ENCODE data around the gene ABCB11. TPM values are rescaled to one million over a fixed set of nuclear protein-coding genes. Genes with fewer than 3 reads are reported as not detected.

ABCB11 gene
- total and polyA plus RNA-seq, 9 of the 15 experiments (the other 6 are each of a cell fraction or from before 2014, with no cell fraction given): 0.04 to 0.51 (median 0.10) TPM; not detected in 1

GRCh38 chr2:169031202-169031601 lies at the start of gene ABCB11 (continued):
- TF ChIP-seq PRDM10 (IDR thresholded peaks at IDR 0.05; ENCODE audit: partially characterized antibody) (no peak), STAT5A (IDR thresholded peaks at IDR 0.05; ENCODE audit: borderline replicate concordance, low read length) (no peak), SMARCE1 (IDR thresholded peaks at IDR 0.05) (no peak), CBX1 (IDR thresholded peaks at IDR 0.05; ENCODE audit: low read depth) (no peak), ZNF695 (CRISPR knock-in tag; IDR thresholded peaks at IDR 0.05) (no peak)

- Histone ChIP-seq H3K4me2 (ENCODE audit: insufficient read depth, low read length) (no peak overlapping the region), H3K9me1 (ENCODE audit: control insufficient read depth, insufficient read depth, low read length) (no peaks in the 10 kb centered on the region), H3K4me1 (replicated peaks in 1 of 2; ENCODE audit: control insufficient read depth in 2 of 2, insufficient read depth in 2 of 2, low read length in 2 of 2) (peaks cover 0 to 14% of the 10 kb centered on the region in 2 experiments; a peak in 4 of 5 replicates), H3K36me3 (ENCODE audit: control insufficient read depth, insufficient read depth, low read length) (no peaks in the 10 kb centered on the region), H2AFZ (ENCODE audit: low read depth, low read length) (no peak overlapping the region), H3K27ac (ENCODE audit: extremely low read depth, low read depth, low read length) (no peak overlapping the region), H4K20me1 (replicated peaks; ENCODE audit: control insufficient read depth, insufficient read depth, low read length) (no peaks in the 10 kb centered on the region), H3K4me3 (no peak overlapping the region), H3K9ac (ENCODE audit: insufficient read depth in 1 of 2, low read depth in 2 of 2, low read length in 2 of 2) (no peak overlapping the region), H3K79me2 (ENCODE audit: control insufficient read depth, insufficient read depth, low read length) (no peaks in the 10 kb centered on the region), H3K9me3 (replicated peaks; ENCODE audit: control insufficient read depth, insufficient read depth, low read depth, low read length) (no peaks in the 10 kb centered on the region), H3K27me3 (ENCODE audit: control insufficient read depth in 2 of 2, insufficient read depth in 2 of 2, low read length in 2 of 2) (no peaks in the 10 kb centered on the region)
- BruUV-seq (replicated peaks): no TSS peak
- WGBS (ENCODE audit: insufficient coverage, low coverage, missing lambda C conversion rate): 39% methylated on average over 2 of the region's 2 CpGs
- ATAC-seq: peak; percentile 82
- ChIA-PET POLR2A (interaction anchor here (1.6 kb wide), 1 partner anchor 22 kb away, joined by 3 read pairs; no protein-coding TSS in a partner anchor), CTCF (ENCODE audit: low intra/inter-chr PET ratio) (no interaction called here)
- DNase-seq (ENCODE audit: extremely low read depth in 1 of 4, low spot score in 3 of 4): no peak
- peak; percentile 52 for FAIRE-seq
- in situ Hi-C loops (cut with MboI) (no loop called here), intact Hi-C loops (cut with micrococcal nuclease) (no loop called here)
- no peak for TF ChIP-seq MBD1 (CRISPR knock-in tag; IDR thresholded peaks at IDR 0.05)
- TF ChIP-seq ATF3 (IDR thresholded peaks at IDR 0.05): peak; percentile 68; the same call in 1 of the 2 replicates
- no peak for TF ChIP-seq ATF3 (CRISPR knock-in tag; conservative IDR thresholded peaks at IDR 0.05)
- TF ChIP-seq ZNF121 (CRISPR knock-in tag; conservative IDR thresholded peaks at IDR 0.05): no peak
- peak in 1 of 2 experiments; percentile 36; a peak in 1 of 4 replicates for TF ChIP-seq SRF (CRISPR knock-in tag; IDR thresholded peaks at IDR 0.05)
- no peak for TF ChIP-seq CEBPB (tag; IDR thresholded peaks at IDR 0.05)
- TF ChIP-seq ZNF707 (CRISPR knock-in tag; conservative IDR thresholded peaks at IDR 0.05): no peak
- no peak for TF ChIP-seq DNMT1 (IDR thresholded peaks at IDR 0.05)
- no peak for TF ChIP-seq ZKSCAN3 (CRISPR knock-in tag; IDR thresholded peaks at IDR 0.05)
- TF ChIP-seq SIX5 (IDR thresholded peaks at IDR 0.05; ENCODE audit: borderline replicate concordance in 1 of 2, insufficient read depth in 1 of 2, low read depth in 1 of 2, low read length in 2 of 2): no peak
Observed at GRCh38 chr2:169080250-169081069, 49.3 kb upstream of the ABCB11 start.
